ENCODE measurements around the gene TUBB3. TPM values are rescaled to one million over a fixed set of nuclear protein-coding genes. Genes with fewer than 3 reads are reported as not detected.

The TUBB3 gene
- total RNA-seq, 4 donors from 2014 or later = 2.2 to 9.6 (median 8.0) TPM; not detected in 1

- Histone ChIP-seq H3K4me1 (no peaks in the 10 kb centered on the region), H3K9me3 (no peaks in the 10 kb centered on the region), H3K27ac (no peak overlapping the region), H3K4me3 (no peak overlapping the region), H3K36me3 (no peaks in the 10 kb centered on the region), H3K27me3 (peaks cover 0 to 7% (median 0%) of the 10 kb centered on the region in 4 donors)
- no peak for DNase-seq
- TF ChIP-seq, protein P1, sequence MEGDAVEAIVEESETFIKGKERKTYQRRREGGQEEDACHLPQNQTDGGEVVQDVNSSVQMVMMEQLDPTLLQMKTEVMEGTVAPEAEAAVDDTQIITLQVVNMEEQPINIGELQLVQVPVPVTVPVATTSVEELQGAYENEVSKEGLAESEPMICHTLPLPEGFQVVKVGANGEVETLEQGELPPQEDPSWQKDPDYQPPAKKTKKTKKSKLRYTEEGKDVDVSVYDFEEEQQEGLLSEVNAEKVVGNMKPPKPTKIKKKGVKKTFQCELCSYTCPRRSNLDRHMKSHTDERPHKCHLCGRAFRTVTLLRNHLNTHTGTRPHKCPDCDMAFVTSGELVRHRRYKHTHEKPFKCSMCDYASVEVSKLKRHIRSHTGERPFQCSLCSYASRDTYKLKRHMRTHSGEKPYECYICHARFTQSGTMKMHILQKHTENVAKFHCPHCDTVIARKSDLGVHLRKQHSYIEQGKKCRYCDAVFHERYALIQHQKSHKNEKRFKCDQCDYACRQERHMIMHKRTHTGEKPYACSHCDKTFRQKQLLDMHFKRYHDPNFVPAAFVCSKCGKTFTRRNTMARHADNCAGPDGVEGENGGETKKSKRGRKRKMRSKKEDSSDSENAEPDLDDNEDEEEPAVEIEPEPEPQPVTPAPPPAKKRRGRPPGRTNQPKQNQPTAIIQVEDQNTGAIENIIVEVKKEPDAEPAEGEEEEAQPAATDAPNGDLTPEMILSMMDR (IDR thresholded peaks at IDR 0.05) = no peak
- TF ChIP-seq POLR2A (IDR thresholded peaks at IDR 0.05) = no peak
- intact Hi-C loops (cut with DNase I) = no loop called here
- WGBS, 2 donors = 89 to 96% methylated on average over 16 to 19 of the region's 20 CpGs
These were observed 13.8 kb downstream of the TUBB3 start for GRCh38 chr16:89936981-89937380.

DNA sequence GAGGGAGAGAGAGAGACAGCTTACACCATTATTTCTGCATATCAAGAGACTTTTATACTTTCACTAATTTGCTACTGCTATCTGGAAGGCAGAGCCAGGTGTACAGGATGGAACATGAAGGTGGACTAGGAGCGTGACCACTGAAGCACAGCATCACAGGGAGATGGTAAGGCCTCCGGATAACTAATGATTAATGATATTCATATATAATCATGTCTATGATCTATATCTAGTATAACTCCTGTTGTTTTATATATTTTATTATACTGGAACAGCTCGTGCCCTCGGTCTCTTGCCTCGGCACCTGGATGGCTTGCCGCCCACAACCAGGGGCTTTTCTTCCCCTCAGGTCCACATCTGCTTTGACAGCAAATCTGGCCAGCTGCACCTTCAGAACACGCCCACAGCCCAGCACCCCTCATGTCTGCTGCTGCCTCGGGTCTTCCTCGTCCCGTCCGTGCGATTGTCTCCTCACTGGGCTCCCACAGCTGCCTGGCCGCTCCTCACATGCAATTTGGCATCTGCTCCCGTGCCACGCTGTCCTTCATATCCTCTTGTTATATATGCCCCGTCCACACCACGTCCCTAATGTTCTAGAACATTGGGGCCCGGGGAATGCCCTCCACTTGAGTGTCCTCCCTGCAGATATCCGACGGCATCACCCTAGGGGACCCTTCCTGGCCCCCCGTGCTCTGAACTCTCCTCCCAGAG, 15.2 kb downstream of the TUBB3 start:
- no peak for TF ChIP-seq POLR2A (IDR thresholded peaks at IDR 0.05)
- TF ChIP-seq, protein P1 (IDR thresholded peaks at IDR 0.05) = no peak
- 63 to 76% methylated on average over 16 to 18 of the region's 21 CpGs for WGBS, 2 donors
- no peaks in the 10 kb centered on the region for H3K4me1 ChIP-seq

GRCh38 chr16:89944773-89945172, 21.6 kb downstream of the TUBB3 start:
- TF ChIP-seq POLR2A (IDR thresholded peaks at IDR 0.05) = no peak
- Histone ChIP-seq H3K27ac (no peak overlapping the region), H3K4me3 (no peak overlapping the region), H3K4me1 (peaks cover 14 to 33% (median 15%) of the 10 kb centered on the region in 3 donors), H3K9me3 (no peaks in the 10 kb centered on the region), H3K36me3 (no peaks in the 10 kb centered on the region), H3K27me3 (peaks cover 0 to 25% (median 0%) of the 10 kb centered on the region in 4 donors)
- 64 to 79% methylated on average over 5 of the region's 5 CpGs for WGBS, 2 donors
- intact Hi-C loops (cut with DNase I) = no loop called here
- DNase-seq = no peak

More for the DNA sequence above, 15.2 kb downstream of the TUBB3 start:
- no peak overlapping the region for H3K27ac ChIP-seq
- H3K27me3 ChIP-seq = peaks cover 0 to 7% (median 0%) of the 10 kb centered on the region in 4 donors
- no peaks in the 10 kb centered on the region for H3K36me3 ChIP-seq
- no peak for DNase-seq
- intact Hi-C loops (cut with DNase I) = no loop called here
- H3K4me3 ChIP-seq = no peak overlapping the region
- H3K9me3 ChIP-seq = no peaks in the 10 kb centered on the region

DNA sequence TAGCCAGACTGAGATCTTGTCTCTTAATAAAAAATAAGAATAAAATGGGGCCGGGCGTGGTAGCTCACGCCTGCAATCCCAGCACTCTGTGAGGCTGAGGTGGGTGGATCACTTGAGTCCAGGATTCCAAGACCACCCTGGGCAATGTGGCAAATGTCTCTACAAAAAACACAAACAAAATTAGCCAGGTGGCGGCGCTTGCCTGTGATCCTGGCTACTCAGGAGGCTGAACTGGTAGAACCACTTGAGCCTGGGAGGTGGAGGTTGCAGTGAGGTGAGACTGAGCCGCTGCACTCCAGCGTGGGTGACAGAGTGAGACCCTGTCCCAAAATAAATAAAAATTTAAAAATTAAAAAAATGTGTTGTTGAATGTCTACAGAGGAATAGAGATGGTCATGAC, 22.5 kb downstream of the TUBB3 start:
- WGBS, 2 donors = 39 to 40% methylated on average over 7 of the region's 7 CpGs

GRCh38 chr16:89946515-89946914, 23.4 kb downstream of the TUBB3 start:
- WGBS, 2 donors = 56 to 85% methylated on average over 3 to 4 of the region's 5 CpGs
- no peak overlapping the region for H3K27ac ChIP-seq
- DNase-seq = no peak
- intact Hi-C loops (cut with DNase I) = no loop called here
- no peaks in the 10 kb centered on the region for H3K9me3 ChIP-seq
- H3K4me3 ChIP-seq = no peak overlapping the region
- no peaks in the 10 kb centered on the region for H3K36me3 ChIP-seq
- H3K4me1 ChIP-seq = peaks cover 15 to 38% (median 17%) of the 10 kb centered on the region in 3 donors
- TF ChIP-seq, protein P1 (IDR thresholded peaks at IDR 0.05) = no peak
- no peak for TF ChIP-seq POLR2A (IDR thresholded peaks at IDR 0.05)
- H3K27me3 ChIP-seq = peaks cover 0 to 25% (median 0%) of the 10 kb centered on the region in 4 donors

More for the DNA sequence above, 22.5 kb downstream of the TUBB3 start:
- Histone ChIP-seq H3K27me3 (peaks cover 0 to 25% (median 0%) of the 10 kb centered on the region in 4 donors), H3K27ac (no peak overlapping the region), H3K36me3 (no peaks in the 10 kb centered on the region), H3K9me3 (no peaks in the 10 kb centered on the region), H3K4me1 (peaks cover 15 to 38% (median 17%) of the 10 kb centered on the region in 3 donors), H3K4me3 (no peak overlapping the region)
- intact Hi-C loops (cut with DNase I) = no loop called here
- no peak for DNase-seq
- TF ChIP-seq POLR2A (IDR thresholded peaks at IDR 0.05) = no peak
- TF ChIP-seq, protein P1 (IDR thresholded peaks at IDR 0.05) = peak in 1 of 6 experiments; percentile 12
